CD4-positive, alpha-beta memory T cell (primary cell): ENCODE measurements around the gene YWHAG. TPM values are rescaled to one million over a fixed set of nuclear protein-coding genes. Genes with fewer than 3 reads are reported as not detected.

Source experiments
- CTCF ChIA-PET: fragments of 350-600 bp; sonication (Branson Sonifier 250); formaldehyde crosslinking; loops from one replicate; lab custom pipeline; 2021; ENCODE audit warnings: inconsistent platforms; ENCODE audit not compliant: partially characterized antibody; lab: Charles Lee
- POLR2A ChIA-PET: fragments of 350-600 bp; sonication (Branson Sonifier 250); formaldehyde crosslinking; loops from one replicate; lab custom pipeline; 2021; ENCODE audit not compliant: partially characterized antibody; lab: Charles Lee
- DNase-seq, 5 donors: peaks; one replicate each; pipeline versions ENCODE4 v3.0.0 to v3.0.0-alpha.2; 2020 to 2022; ENCODE audit warnings: mixed read lengths in 1 of 5
- H3K27ac ChIP-seq: one replicate; pipeline ENCODE4 v1.7.0; 2013; ENCODE audit warnings: low read depth, low read length
- H3K27me3 ChIP-seq: 2 replicates; pipeline ENCODE4 v1.7.0; 2013; ENCODE audit warnings: mild to moderate bottlenecking, low read length, moderate library complexity; ENCODE audit not compliant: insufficient read depth
- H3K36me3 ChIP-seq: 2 replicates; pipeline ENCODE4 v1.7.0; 2013; ENCODE audit warnings: mild to moderate bottlenecking, low read length, moderate library complexity; ENCODE audit not compliant: insufficient read depth
- H3K4me1 ChIP-seq: 2 replicates; pipeline ENCODE4 v1.7.0; 2013; ENCODE audit warnings: mild to moderate bottlenecking, low read length, moderate library complexity; ENCODE audit not compliant: insufficient read depth
- H3K4me3 ChIP-seq, 2 donors: one replicate each; pipeline ENCODE4 v1.7.0; 2013; ENCODE audit warnings: low read length in 2 of 2, mild to moderate bottlenecking in 1 of 2
- H3K9me3 ChIP-seq, 2 donors: one replicate each; pipeline ENCODE4 v1.7.0; 2013; ENCODE audit warnings: low read length in 2 of 2, control low read depth in 1 of 2; ENCODE audit not compliant: control insufficient read depth in 1 of 2
- H3K27ac Mint-ChIP-seq, 7 donors: one replicate each; pipeline ENCODE4 v1.8.0; 2020 to 2021; ENCODE audit warnings: mixed read lengths in 7 of 7, mild to moderate bottlenecking in 6 of 7, inconsistent platforms in 3 of 7, moderate library complexity in 3 of 7
- H3K27me3 Mint-ChIP-seq, 2 donors: one replicate each; pipeline ENCODE4 v1.8.0; 2020 to 2021; ENCODE audit warnings: mixed read lengths in 2 of 2
- H3K36me3 Mint-ChIP-seq, 2 donors: one replicate each; pipeline ENCODE4 v1.8.0; 2020 to 2021; ENCODE audit warnings: mixed read lengths in 2 of 2, inconsistent platforms in 1 of 2, mild to moderate bottlenecking in 1 of 2
- H3K4me1 Mint-ChIP-seq, 4 donors: one replicate each; pipeline ENCODE4 v1.8.0; 2020 to 2021; ENCODE audit warnings: mixed read lengths in 4 of 4, mild to moderate bottlenecking in 1 of 4
- H3K4me3 Mint-ChIP-seq, 8 donors: one replicate each; pipeline ENCODE4 v1.8.0; 2020 to 2021; ENCODE audit warnings: mixed read lengths in 8 of 8, mild to moderate bottlenecking in 7 of 8, moderate library complexity in 6 of 8, inconsistent platforms in 3 of 8
- H3K9me3 Mint-ChIP-seq, 8 donors: one replicate each; pipeline ENCODE4 v1.8.0; 2020 to 2021; ENCODE audit warnings: mixed read lengths in 8 of 8, mild to moderate bottlenecking in 5 of 8, inconsistent platforms in 3 of 8, moderate library complexity in 1 of 8
- intact Hi-C: fragments of 100-400 bp; cut with micrococcal nuclease; formaldehyde crosslinking; loops from one replicate; pipeline ENCODE4 v1.15.1; 2023
- polyA plus RNA-seq, 2 donors: library from polyadenylated mRNA; unstranded; fragments of 300-500 nt; fragmentation: Illumina TruSeq; gene quantifications; one replicate each; pipeline ENCODE4 v1.2.3, GENCODE V29; 2021
- total RNA-seq, 2 experiments: library from RNA; stranded (reverse); gene quantifications; one replicate each; pipeline ENCODE4 v1.2.3, GENCODE V29; 2021

YWHAG gene
- total and polyA plus RNA-seq, 4 experiments from 2014 or later = 0.94 to 54.3 (median 27.0) TPM

DNA sequence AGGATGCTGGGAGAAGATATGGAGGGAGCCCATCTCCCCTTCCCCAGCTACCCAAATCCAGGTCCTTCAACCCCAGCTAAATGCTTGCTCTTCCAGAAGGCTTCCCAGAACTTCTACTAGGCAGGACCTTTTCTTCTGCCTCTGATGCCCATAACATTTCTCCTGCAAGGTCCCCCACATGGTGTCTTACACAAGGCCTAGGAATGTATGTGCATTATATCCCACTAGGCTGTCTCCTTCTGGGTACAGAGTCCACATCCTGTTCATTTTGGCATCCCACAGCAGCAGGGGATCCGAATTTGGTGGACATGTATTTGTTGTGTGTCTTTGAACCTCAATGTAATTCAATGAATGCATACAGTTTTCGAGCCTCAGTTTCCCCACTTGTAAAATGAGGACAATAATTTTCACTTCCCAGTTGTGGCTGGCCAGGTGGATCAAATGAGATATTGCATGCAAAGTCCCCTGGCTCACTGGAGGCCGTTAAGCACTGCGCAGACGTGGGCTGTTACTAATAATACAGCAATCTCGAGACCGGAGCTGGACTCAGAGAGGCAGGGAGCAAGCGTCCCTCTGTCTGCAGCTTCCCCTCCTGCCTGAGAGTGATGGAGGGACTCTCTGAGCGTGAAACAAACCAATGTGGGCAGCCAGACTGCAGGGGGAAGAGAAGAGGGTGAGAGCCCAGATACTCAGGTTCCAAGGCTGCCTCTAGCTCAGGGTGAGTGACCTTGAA is 18.6 kb upstream of the YWHAG start:
- no peak overlapping the region for H3K27ac ChIP-seq
- no peaks in the 10 kb centered on the region for H3K27me3 ChIP-seq
- H3K27ac Mint-ChIP-seq = peak overlapping the region in 1 of 7 donors; percentile 60
- peaks cover 6% of the 10 kb centered on the region for H3K4me1 ChIP-seq
- no peaks in the 10 kb centered on the region for H3K9me3 ChIP-seq
- no peaks in the 10 kb centered on the region for H3K36me3 Mint-ChIP-seq
- POLR2A ChIA-PET = interaction anchor here (0.7 to 1.9 kb wide), 2 partner anchors 16 to 59 kb away, joined by 3 to 5 read pairs; no protein-coding TSS in a partner anchor
- no peaks in the 10 kb centered on the region for H3K9me3 Mint-ChIP-seq
- CTCF ChIA-PET = no interaction called here
- H3K36me3 ChIP-seq = no peaks in the 10 kb centered on the region
- H3K4me3 ChIP-seq = no peak overlapping the region
- H3K27me3 Mint-ChIP-seq = peaks cover 1 to 4% of the 10 kb centered on the region in 2 donors
- no peak overlapping the region for H3K4me3 Mint-ChIP-seq
- H3K4me1 Mint-ChIP-seq = peaks cover 3 to 6% (median 4%) of the 10 kb centered on the region in 4 donors
- no peak for DNase-seq
- intact Hi-C loops = no loop called here

DNA sequence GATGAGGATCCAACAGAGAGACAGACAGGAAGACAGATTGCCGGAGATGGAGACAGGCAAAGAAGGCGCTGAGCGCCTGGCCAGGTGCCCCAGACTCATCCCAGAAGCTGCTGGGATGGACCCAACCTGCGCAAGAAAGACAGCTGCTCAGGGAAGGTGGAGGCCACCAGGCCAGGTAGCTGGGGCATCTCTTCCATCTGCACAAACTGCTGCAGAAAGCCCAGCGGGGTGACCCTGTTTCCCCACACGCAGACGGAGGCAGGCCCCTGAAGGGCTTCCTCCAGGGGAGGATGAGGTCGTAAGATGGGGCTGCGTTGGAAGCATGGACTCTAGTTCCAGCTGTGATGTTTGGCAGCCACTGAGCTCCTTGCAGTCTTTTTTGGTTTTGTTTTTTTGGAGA is 16.5 kb upstream of the YWHAG start:
- H3K4me1 ChIP-seq = peaks cover 2% of the 10 kb centered on the region
- Mint-ChIP-seq H3K4me1 (peaks cover under 1 to 3% (median under 1%) of the 10 kb centered on the region in 4 donors), H3K27me3 (peaks cover 1 to 7% of the 10 kb centered on the region in 2 donors), H3K36me3 (no peaks in the 10 kb centered on the region), H3K9me3 (no peaks in the 10 kb centered on the region), H3K27ac (no peak overlapping the region), H3K4me3 (no peak overlapping the region)
- no peak overlapping the region for H3K4me3 ChIP-seq
- DNase-seq = no peak
- no peaks in the 10 kb centered on the region for H3K27me3 ChIP-seq
- no peak overlapping the region for H3K27ac ChIP-seq
- no peaks in the 10 kb centered on the region for H3K9me3 ChIP-seq
- no peaks in the 10 kb centered on the region for H3K36me3 ChIP-seq
- intact Hi-C loops = no loop called here
- POLR2A ChIA-PET = no interaction called here
- CTCF ChIA-PET = no interaction called here

DNA sequence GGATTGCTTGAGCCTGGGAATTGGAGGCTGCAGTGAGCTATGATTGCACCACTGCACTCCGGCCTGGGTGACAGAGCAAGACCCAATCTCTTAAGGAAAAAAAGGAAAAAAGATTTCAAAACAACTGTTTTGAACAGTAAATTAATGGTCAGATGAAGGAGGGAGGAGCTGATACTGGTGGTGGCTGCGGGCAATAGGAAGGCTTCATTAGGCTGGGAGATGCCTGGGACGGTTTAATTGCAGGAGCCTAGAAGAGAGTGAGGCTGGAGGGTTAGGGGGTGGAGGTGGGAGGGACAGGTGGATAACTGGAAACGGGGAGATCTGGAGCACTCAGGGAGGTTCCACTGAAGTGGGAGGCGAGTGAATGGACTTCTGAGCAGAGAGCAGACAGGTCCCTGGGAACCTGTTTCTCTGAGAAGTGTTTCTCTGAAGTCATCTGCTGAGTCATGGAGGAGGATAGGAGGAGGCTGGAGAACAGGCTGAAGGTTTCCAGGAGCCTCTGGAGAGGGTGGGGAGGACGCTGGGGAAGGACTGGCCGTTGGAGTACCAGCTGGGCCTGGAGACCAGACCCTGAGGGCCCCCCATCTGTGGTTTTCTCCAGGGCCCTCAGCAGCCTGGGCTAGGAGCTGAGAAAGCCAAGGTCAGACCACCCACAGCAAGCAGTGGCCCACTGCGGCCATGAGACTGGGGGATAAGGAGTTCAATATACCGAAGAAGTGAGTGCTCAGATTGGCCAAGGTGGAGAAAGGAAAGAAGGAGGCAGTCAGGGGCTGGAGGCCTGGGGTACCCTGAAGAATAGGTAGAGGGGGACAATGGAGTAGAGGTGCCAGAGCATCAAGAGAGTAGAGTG is 14.4 kb upstream of the YWHAG start:
- intact Hi-C loops = no loop called here
- Histone ChIP-seq H3K9me3 (no peaks in the 10 kb centered on the region), H3K27ac (no peak overlapping the region), H3K4me1 (no peaks in the 10 kb centered on the region), H3K36me3 (no peaks in the 10 kb centered on the region), H3K4me3 (no peak overlapping the region), H3K27me3 (no peaks in the 10 kb centered on the region)
- DNase-seq = no peak
- Mint-ChIP-seq H3K36me3 (no peaks in the 10 kb centered on the region), H3K27me3 (peaks cover 3 to 9% of the 10 kb centered on the region in 2 donors), H3K4me3 (no peak overlapping the region), H3K4me1 (no peaks in the 10 kb centered on the region), H3K27ac (no peak overlapping the region), H3K9me3 (no peaks in the 10 kb centered on the region)
- ChIA-PET CTCF (no interaction called here), POLR2A (no interaction called here)

DNA sequence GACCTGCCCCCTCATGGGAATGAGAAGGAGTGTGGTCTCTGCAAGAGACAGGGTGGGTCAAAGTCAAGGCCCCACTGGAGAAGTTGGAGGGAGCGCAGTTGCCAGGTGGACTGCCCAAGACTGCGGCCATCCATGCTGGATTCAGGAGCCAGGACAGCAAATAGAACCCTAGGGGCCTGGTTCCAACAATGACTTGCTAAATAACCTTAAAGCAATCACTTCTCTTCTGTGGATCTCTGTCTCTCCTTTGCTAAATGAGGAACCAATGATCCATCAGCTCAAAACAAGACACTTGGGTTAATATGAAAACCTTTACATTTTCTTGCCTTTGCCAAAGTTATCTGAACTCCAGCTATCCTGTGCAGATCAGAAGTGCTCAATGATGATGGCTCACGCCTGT is 12.6 kb upstream of the YWHAG start:
- DNase-seq = no peak
- Histone ChIP-seq H3K36me3 (no peaks in the 10 kb centered on the region), H3K4me1 (no peaks in the 10 kb centered on the region), H3K9me3 (no peaks in the 10 kb centered on the region), H3K27me3 (no peaks in the 10 kb centered on the region), H3K4me3 (no peak overlapping the region), H3K27ac (no peak overlapping the region)
- ChIA-PET CTCF (no interaction called here), POLR2A (no interaction called here)
- H3K36me3 Mint-ChIP-seq = no peaks in the 10 kb centered on the region
- H3K27me3 Mint-ChIP-seq = peaks cover 6 to 9% of the 10 kb centered on the region in 2 donors
- H3K27ac Mint-ChIP-seq = no peak overlapping the region
- H3K9me3 Mint-ChIP-seq = no peaks in the 10 kb centered on the region
- intact Hi-C loops = no loop called here
- H3K4me3 Mint-ChIP-seq = no peak overlapping the region
- no peaks in the 10 kb centered on the region for H3K4me1 Mint-ChIP-seq

DNA sequence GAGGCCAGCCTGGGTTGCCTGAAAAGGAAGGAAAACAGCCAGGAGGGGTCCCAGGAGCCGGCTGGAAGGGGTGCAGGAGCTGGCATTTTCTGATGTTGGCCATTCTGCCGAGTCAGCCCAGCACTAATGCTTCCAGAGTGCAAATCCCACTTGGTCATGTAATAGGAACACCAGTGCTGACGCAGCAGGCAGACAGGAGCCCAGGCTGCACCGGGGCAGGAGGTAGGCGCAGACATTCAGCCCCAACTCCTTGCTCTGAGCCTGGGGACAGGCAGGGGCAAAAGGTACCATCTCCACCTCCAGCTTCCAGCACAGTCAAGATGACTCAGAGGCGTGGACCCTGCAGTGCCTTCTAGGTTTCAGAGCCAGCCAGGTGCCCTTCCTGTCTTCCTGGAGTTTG is 10.2 kb upstream of the YWHAG start:
- no peaks in the 10 kb centered on the region for H3K9me3 Mint-ChIP-seq

DNA sequence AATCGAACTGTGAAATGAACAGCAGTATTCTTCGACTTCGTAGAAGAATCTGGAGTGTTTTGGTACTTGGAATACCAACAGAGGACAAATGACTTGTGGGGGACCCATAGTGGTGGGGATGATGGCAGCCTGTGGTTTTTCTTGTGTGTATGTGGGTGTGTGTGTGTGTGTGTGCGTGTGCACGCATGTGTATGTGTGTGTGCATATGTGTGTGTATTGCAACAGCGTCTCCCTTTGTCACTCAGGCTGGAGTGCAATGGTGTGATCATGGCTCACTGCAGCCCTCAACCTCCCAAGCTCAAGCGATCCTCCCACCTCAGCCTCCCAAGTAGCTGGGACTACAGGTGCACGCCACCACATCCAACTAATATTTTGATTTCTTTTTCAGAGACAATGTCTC is 9.4 kb upstream of the YWHAG start:
- no peaks in the 10 kb centered on the region for H3K27me3 ChIP-seq
- H3K4me1 Mint-ChIP-seq = peaks cover 6 to 12% (median 10%) of the 10 kb centered on the region in 4 donors

More for the DNA sequence above, 10.2 kb upstream of the YWHAG start:
- DNase-seq = no peak
- H3K4me3 Mint-ChIP-seq = no peak overlapping the region
- H3K4me1 ChIP-seq = peaks cover 8% of the 10 kb centered on the region
- H3K9me3 ChIP-seq = no peaks in the 10 kb centered on the region
- POLR2A ChIA-PET = interaction anchor here (0.7 kb wide), 1 partner anchor 48 kb away, joined by 5 read pairs; no protein-coding TSS in a partner anchor
- peaks cover 4 to 9% of the 10 kb centered on the region in 2 donors for H3K27me3 Mint-ChIP-seq
- peaks cover 6 to 10% (median 8%) of the 10 kb centered on the region in 4 donors for H3K4me1 Mint-ChIP-seq
- CTCF ChIA-PET = no interaction called here
- H3K36me3 Mint-ChIP-seq = no peaks in the 10 kb centered on the region
- H3K36me3 ChIP-seq = no peaks in the 10 kb centered on the region
- H3K27me3 ChIP-seq = no peaks in the 10 kb centered on the region
- intact Hi-C loops = no loop called here
- no peak overlapping the region for H3K27ac ChIP-seq
- H3K4me3 ChIP-seq = no peak overlapping the region
- H3K27ac Mint-ChIP-seq = no peak overlapping the region

DNA sequence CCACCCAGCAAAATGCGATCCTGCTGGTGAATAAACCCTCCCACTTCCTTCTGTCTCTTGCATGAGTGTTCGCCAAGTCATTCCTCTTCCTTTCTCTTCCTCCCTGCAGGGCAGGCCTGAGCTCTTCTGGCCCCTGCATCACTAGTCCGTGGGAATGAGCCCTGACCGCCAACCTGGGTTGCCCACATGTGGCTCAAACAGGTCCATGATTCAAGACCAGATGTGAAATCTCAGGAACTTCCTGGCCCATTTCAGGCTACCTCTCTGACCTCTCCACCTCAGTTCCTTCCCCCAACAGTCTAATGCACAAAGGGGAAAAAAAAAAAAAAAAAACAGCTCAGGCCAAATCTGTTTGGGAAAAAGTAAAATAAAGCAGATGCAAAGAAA is 5.4 kb upstream of the YWHAG start:
- H3K36me3 ChIP-seq = no peaks in the 10 kb centered on the region
- peaks cover 0 to 3% of the 10 kb centered on the region in 2 donors for H3K27me3 Mint-ChIP-seq
- intact Hi-C loops = no loop called here
- no peak overlapping the region for H3K4me3 ChIP-seq
- H3K9me3 ChIP-seq = no peaks in the 10 kb centered on the region
- CTCF ChIA-PET = interaction anchor here (0.7 to 1.7 kb wide), 2 partner anchors 29 to 46 kb away, joined by 3 to 5 read pairs; no protein-coding TSS in a partner anchor
- peaks cover 0 to 3% of the 10 kb centered on the region in 2 donors for H3K36me3 Mint-ChIP-seq
- peak overlapping the region in 2 of 8 donors; percentile 33 to 58 for H3K4me3 Mint-ChIP-seq
- no peaks in the 10 kb centered on the region for H3K27me3 ChIP-seq
- no peaks in the 10 kb centered on the region for H3K9me3 Mint-ChIP-seq
- peaks cover 9 to 19% (median 15%) of the 10 kb centered on the region in 4 donors for H3K4me1 Mint-ChIP-seq
- peaks cover 14% of the 10 kb centered on the region for H3K4me1 ChIP-seq
- H3K27ac Mint-ChIP-seq = peak overlapping the region in 2 of 7 donors; percentile 39 to 77
- POLR2A ChIA-PET = interaction anchor here (1.2 kb wide), 1 partner anchor 46 kb away, joined by 5 read pairs; no protein-coding TSS in a partner anchor
- no peak for DNase-seq
- no peak overlapping the region for H3K27ac ChIP-seq

More for the DNA sequence above, 9.4 kb upstream of the YWHAG start:
- Histone ChIP-seq H3K36me3 (no peaks in the 10 kb centered on the region), H3K27ac (no peak overlapping the region), H3K4me3 (no peak overlapping the region), H3K9me3 (no peaks in the 10 kb centered on the region), H3K4me1 (peaks cover 8% of the 10 kb centered on the region)
- no peak for DNase-seq
- intact Hi-C loops = no loop called here
- ChIA-PET CTCF (no interaction called here), POLR2A (no interaction called here)
- no peaks in the 10 kb centered on the region for H3K36me3 Mint-ChIP-seq
- H3K9me3 Mint-ChIP-seq = no peaks in the 10 kb centered on the region
- peaks cover 4 to 9% of the 10 kb centered on the region in 2 donors for H3K27me3 Mint-ChIP-seq
- H3K27ac Mint-ChIP-seq = no peak overlapping the region
- H3K4me3 Mint-ChIP-seq = no peak overlapping the region
